GM12878 (cell line): ENCODE results near the gene DYNLL2. TPM values are rescaled to one million over a fixed set of nuclear protein-coding genes. Genes with fewer than 3 reads are reported as not detected.

ENCODE experiments used
- polyA plus RNA-seq, 11 experiments: library from polyadenylated mRNA; depleted of rRNA in 4 of 11; unstranded in 6 of 11; stranded (reverse) in 5 of 11; fragments of >200 nt; fragmentation: Nextera tagmentation in 4 of 11; fragmentation: Illumina TruSeq in 1 of 11; extraction: Ambion mirVana in 4 of 11; extraction: Trizol in 1 of 11; gene quantifications; 1 replicate in 1 of 11; 2 replicates in 10 of 11; pipeline versions ENCODE4 v1.2.1 to v1.2.3, GENCODE V29; 2011 to 2016; ENCODE audit warnings: inconsistent platforms in 2 of 11, missing spikeins in 2 of 11, low read depth in 1 of 11
- total RNA-seq, 4 experiments: library from RNA; depleted of rRNA in 3 of 4; stranded (reverse); fragments of >200 nt in 3 of 4; fragmentation: Illumina TruSeq in 1 of 4; extraction: Trizol in 1 of 4; gene quantifications; 2 replicates each; pipeline versions ENCODE4 v1.2.1 to v1.2.3, GENCODE V29; 2013 to 2021

Gene DYNLL2
- total and polyA plus RNA-seq, 10 of the 15 experiments (the other 5 are each of a cell fraction or from before 2014, with no cell fraction given) = 0.62 to 19.2 (median 9.1) TPM

Other genes with a start within 250 kb of the DYNLL2 start
Only the 7 nearest of the 11 such genes appear.
- 2.7 and 2.9 TPM in 2 replicates for gene CUEDC1, start 128.0 kb upstream of the DYNLL2 start, total RNA-seq (2014; rRNA removed)
- 4.1 and 6.3 TPM in 2 replicates for gene CUEDC1, start 128.0 kb upstream of the DYNLL2 start, total RNA-seq (2014; rRNA removed; fragmentation: Illumina TruSeq; extraction: Trizol)
- gene CUEDC1, start 128.0 kb upstream of the DYNLL2 start, total RNA-seq (2021) = 6.6 and 7.4 TPM in 2 replicates
- 0.49 and 0.50 TPM in 2 replicates for gene CUEDC1, start 128.0 kb upstream of the DYNLL2 start, polyA plus RNA-seq (2011; rRNA removed)
- gene CUEDC1, start 128.0 kb upstream of the DYNLL2 start, polyA plus RNA-seq (2014; fragmentation: Illumina TruSeq; extraction: Trizol) = 2.4 and 5.6 TPM in 2 replicates
- gene CUEDC1, start 128.0 kb upstream of the DYNLL2 start, polyA plus RNA-seq (2014; fragmentation: Nextera tagmentation; extraction: Ambion mirVana) = under 1 TPM; 0.24 to 0.80 TPM
- 5.7 and 7.0 TPM in 2 replicates for gene CUEDC1, start 128.0 kb upstream of the DYNLL2 start, polyA plus RNA-seq (2014; rRNA removed)
- gene CUEDC1, start 128.0 kb upstream of the DYNLL2 start, polyA plus RNA-seq (2016; fragmentation: Nextera tagmentation; extraction: Ambion mirVana) = under 1 TPM; 0.55 to 0.71 TPM
- 22.4 and 25.0 TPM in 2 replicates for gene VEZF1, start 95.2 kb upstream of the DYNLL2 start, total RNA-seq (2014; rRNA removed)
- 23.4 and 23.7 TPM in 2 replicates for gene VEZF1, start 95.2 kb upstream of the DYNLL2 start, total RNA-seq (2014; rRNA removed; fragmentation: Illumina TruSeq; extraction: Trizol)
- gene VEZF1, start 95.2 kb upstream of the DYNLL2 start, total RNA-seq (2021) = 22.9 and 25.7 TPM in 2 replicates
- gene VEZF1, start 95.2 kb upstream of the DYNLL2 start, polyA plus RNA-seq (2011; rRNA removed) = 26.2 and 27.1 TPM in 2 replicates
- 28.2 and 32.4 TPM in 2 replicates for gene VEZF1, start 95.2 kb upstream of the DYNLL2 start, polyA plus RNA-seq (2014; fragmentation: Illumina TruSeq; extraction: Trizol)
- 10 to 100 TPM in 1 of 2 experiments, 1 to 10 TPM in 1; 9.5 to 11.7 TPM for gene VEZF1, start 95.2 kb upstream of the DYNLL2 start, polyA plus RNA-seq (2014; fragmentation: Nextera tagmentation; extraction: Ambion mirVana)
- gene VEZF1, start 95.2 kb upstream of the DYNLL2 start, polyA plus RNA-seq (2014; rRNA removed) = 13.7 and 15.1 TPM in 2 replicates
- gene VEZF1, start 95.2 kb upstream of the DYNLL2 start, polyA plus RNA-seq (2016; fragmentation: Nextera tagmentation; extraction: Ambion mirVana) = 10 to 100 TPM; 14.8 to 18.2 TPM
- gene SRSF1, start 76.2 kb upstream of the DYNLL2 start, total RNA-seq (2014; rRNA removed) = 386 and 445 TPM in 2 replicates
- gene SRSF1, start 76.2 kb upstream of the DYNLL2 start, total RNA-seq (2014; rRNA removed; fragmentation: Illumina TruSeq; extraction: Trizol) = 449 and 474 TPM in 2 replicates
- gene SRSF1, start 76.2 kb upstream of the DYNLL2 start, total RNA-seq (2021) = 429 and 438 TPM in 2 replicates
- 451 and 626 TPM in 2 replicates for gene SRSF1, start 76.2 kb upstream of the DYNLL2 start, polyA plus RNA-seq (2011; rRNA removed)
- 377 and 464 TPM in 2 replicates for gene SRSF1, start 76.2 kb upstream of the DYNLL2 start, polyA plus RNA-seq (2014; fragmentation: Illumina TruSeq; extraction: Trizol)
- 100 to 1,000 TPM; 101 to 104 TPM for gene SRSF1, start 76.2 kb upstream of the DYNLL2 start, polyA plus RNA-seq (2014; fragmentation: Nextera tagmentation; extraction: Ambion mirVana)
- gene SRSF1, start 76.2 kb upstream of the DYNLL2 start, polyA plus RNA-seq (2014; rRNA removed) = 392 and 421 TPM in 2 replicates
- gene SRSF1, start 76.2 kb upstream of the DYNLL2 start, polyA plus RNA-seq (2016; fragmentation: Nextera tagmentation; extraction: Ambion mirVana) = 100 to 1,000 TPM; 387 to 420 TPM
- gene OR4D1, start 65.0 kb downstream of the DYNLL2 start, total RNA-seq (2014; rRNA removed) = not detected in 2 replicates
- not detected in 2 replicates for gene OR4D1, start 65.0 kb downstream of the DYNLL2 start, total RNA-seq (2014; rRNA removed; fragmentation: Illumina TruSeq; extraction: Trizol)
- gene OR4D1, start 65.0 kb downstream of the DYNLL2 start, total RNA-seq (2021) = not detected in 2 replicates
- not detected in 2 replicates for gene OR4D1, start 65.0 kb downstream of the DYNLL2 start, polyA plus RNA-seq (2011; rRNA removed)
- gene OR4D1, start 65.0 kb downstream of the DYNLL2 start, polyA plus RNA-seq (2014; fragmentation: Illumina TruSeq; extraction: Trizol) = not detected in 2 replicates
- gene OR4D1, start 65.0 kb downstream of the DYNLL2 start, polyA plus RNA-seq (2014; fragmentation: Nextera tagmentation; extraction: Ambion mirVana) = not detected
- not detected in 2 replicates for gene OR4D1, start 65.0 kb downstream of the DYNLL2 start, polyA plus RNA-seq (2014; rRNA removed)
- not detected for gene OR4D1, start 65.0 kb downstream of the DYNLL2 start, polyA plus RNA-seq (2016; fragmentation: Nextera tagmentation; extraction: Ambion mirVana)
- gene OR4D2, start 83.6 kb downstream of the DYNLL2 start, total RNA-seq (2014; rRNA removed) = not detected in 2 replicates
- gene OR4D2, start 83.6 kb downstream of the DYNLL2 start, total RNA-seq (2014; rRNA removed; fragmentation: Illumina TruSeq; extraction: Trizol) = not detected in 2 replicates
- not detected in 2 replicates for gene OR4D2, start 83.6 kb downstream of the DYNLL2 start, total RNA-seq (2021)
- gene OR4D2, start 83.6 kb downstream of the DYNLL2 start, polyA plus RNA-seq (2011; rRNA removed) = not detected in 2 replicates
- not detected in 2 replicates for gene OR4D2, start 83.6 kb downstream of the DYNLL2 start, polyA plus RNA-seq (2014; fragmentation: Illumina TruSeq; extraction: Trizol)
- gene OR4D2, start 83.6 kb downstream of the DYNLL2 start, polyA plus RNA-seq (2014; fragmentation: Nextera tagmentation; extraction: Ambion mirVana) = under 1 TPM in 1 of 2 experiments, not detected in 1; 0.04 TPM
- gene OR4D2, start 83.6 kb downstream of the DYNLL2 start, polyA plus RNA-seq (2014; rRNA removed) = not detected in 2 replicates
- not detected for gene OR4D2, start 83.6 kb downstream of the DYNLL2 start, polyA plus RNA-seq (2016; fragmentation: Nextera tagmentation; extraction: Ambion mirVana)
- gene EPX, start 109.3 kb downstream of the DYNLL2 start, total RNA-seq (2014; rRNA removed) = not detected in 2 replicates
- gene EPX, start 109.3 kb downstream of the DYNLL2 start, total RNA-seq (2014; rRNA removed; fragmentation: Illumina TruSeq; extraction: Trizol) = not detected in 2 replicates
- not detected in 2 replicates for gene EPX, start 109.3 kb downstream of the DYNLL2 start, total RNA-seq (2021)
- 0.03 TPM in 1 of 2 replicates, not detected in the other for gene EPX, start 109.3 kb downstream of the DYNLL2 start, polyA plus RNA-seq (2011; rRNA removed)
- gene EPX, start 109.3 kb downstream of the DYNLL2 start, polyA plus RNA-seq (2014; fragmentation: Illumina TruSeq; extraction: Trizol) = not detected in 2 replicates
- gene EPX, start 109.3 kb downstream of the DYNLL2 start, polyA plus RNA-seq (2014; fragmentation: Nextera tagmentation; extraction: Ambion mirVana) = not detected
- not detected in 2 replicates for gene EPX, start 109.3 kb downstream of the DYNLL2 start, polyA plus RNA-seq (2014; rRNA removed)
- gene EPX, start 109.3 kb downstream of the DYNLL2 start, polyA plus RNA-seq (2016; fragmentation: Nextera tagmentation; extraction: Ambion mirVana) = not detected
- 13.6 and 16.2 TPM in 2 replicates for gene MKS1, start 135.8 kb downstream of the DYNLL2 start, total RNA-seq (2014; rRNA removed)
- gene MKS1, start 135.8 kb downstream of the DYNLL2 start, total RNA-seq (2014; rRNA removed; fragmentation: Illumina TruSeq; extraction: Trizol) = 8.7 and 10.7 TPM in 2 replicates
- 13.1 and 16.8 TPM in 2 replicates for gene MKS1, start 135.8 kb downstream of the DYNLL2 start, total RNA-seq (2021)
- 12.1 and 17.7 TPM in 2 replicates for gene MKS1, start 135.8 kb downstream of the DYNLL2 start, polyA plus RNA-seq (2011; rRNA removed)
- gene MKS1, start 135.8 kb downstream of the DYNLL2 start, polyA plus RNA-seq (2014; fragmentation: Illumina TruSeq; extraction: Trizol) = 12.2 and 13.2 TPM in 2 replicates
- gene MKS1, start 135.8 kb downstream of the DYNLL2 start, polyA plus RNA-seq (2014; fragmentation: Nextera tagmentation; extraction: Ambion mirVana) = 1 to 10 TPM; 5.7 to 7.2 TPM
- gene MKS1, start 135.8 kb downstream of the DYNLL2 start, polyA plus RNA-seq (2014; rRNA removed) = 14.6 and 16.5 TPM in 2 replicates
- 10 to 100 TPM; 18.7 to 21.4 TPM for gene MKS1, start 135.8 kb downstream of the DYNLL2 start, polyA plus RNA-seq (2016; fragmentation: Nextera tagmentation; extraction: Ambion mirVana)